Nephron (organoid): Measurements from ENCODE around the gene ZNF723.
"Not testable (repeated sequence)": the region's sequence is repeated elsewhere in the genome, so short reads cannot be mapped to it uniquely, and the experiment has no call there.

Experiments used
- H3K27ac Mint-ChIP-seq, 3 experiments: 2 replicates each; pipeline ENCODE4 v1.8.0; 2020; ENCODE audit warnings: mixed read lengths in 3 of 3, mild to moderate bottlenecking in 2 of 3, moderate library complexity in 1 of 3
- H3K27me3 Mint-ChIP-seq: 2 replicates; pipeline ENCODE4 v1.8.0; 2021; ENCODE audit warnings: low read depth, mild to moderate bottlenecking, moderate library complexity, mixed read lengths
- H3K36me3 Mint-ChIP-seq: 2 replicates; pipeline ENCODE4 v1.8.0; 2020; ENCODE audit warnings: low read depth, mixed read lengths
- H3K4me1 Mint-ChIP-seq: 2 replicates; pipeline ENCODE4 v1.8.0; 2020; ENCODE audit warnings: mixed read lengths
- H3K4me3 Mint-ChIP-seq, 3 experiments: 2 replicates each; pipeline ENCODE4 v1.8.0; 2020; ENCODE audit warnings: mild to moderate bottlenecking in 3 of 3, mixed read lengths in 3 of 3, moderate library complexity in 2 of 3
- H3K9me3 Mint-ChIP-seq: 2 replicates; pipeline ENCODE4 v1.8.0; 2020; ENCODE audit warnings: mixed read lengths
- CTCF ChIP-seq, 3 experiments: fragments of 200-600 bp; sonication (generic); IDR thresholded peaks; one replicate each; pipeline ENCODE4 v1.5.0; 2021; ENCODE audit warnings: antibody characterized with exemption in 3 of 3; ENCODE audit not compliant: unreplicated experiment in 3 of 3

Gene ZNF723

DNA sequence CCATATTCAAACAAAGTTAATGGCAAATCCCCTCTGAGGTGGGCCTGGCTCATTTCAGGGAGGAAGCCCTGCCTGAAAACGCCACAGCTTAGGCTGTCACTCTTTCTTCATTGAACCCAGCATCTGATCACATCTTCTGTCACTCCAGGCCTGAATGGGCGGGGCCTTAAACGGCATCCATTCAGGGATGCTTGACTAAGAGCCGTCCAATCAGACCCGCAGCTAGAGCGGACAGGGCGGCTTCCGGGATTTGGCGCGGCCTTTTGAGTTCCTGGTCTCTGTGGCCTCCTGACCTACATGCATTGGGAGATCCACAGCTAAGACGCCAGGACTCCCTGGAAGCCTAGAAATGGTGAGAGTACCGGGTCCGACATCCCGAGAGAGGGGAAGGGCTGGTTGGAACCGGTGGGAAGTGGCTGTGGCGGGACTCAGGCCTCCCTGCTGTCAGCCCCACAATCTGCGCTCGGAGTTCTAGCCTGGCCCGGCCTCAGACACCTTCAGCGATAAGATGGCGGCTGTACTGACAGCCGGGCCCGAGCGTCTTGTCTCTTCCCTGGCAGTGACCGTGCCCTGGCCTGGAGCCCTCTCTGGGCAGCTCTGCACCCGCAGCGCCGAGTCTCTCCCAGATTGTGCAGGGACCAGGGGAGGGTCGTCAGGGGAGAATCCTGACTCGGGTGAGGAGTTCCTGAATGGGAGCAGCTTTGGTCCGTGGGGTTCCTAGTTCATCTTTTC is at the start of gene ZNF723:
Gene ZNF723, plus strand, starts transcription at position 261 of the 732 bp plus-strand sequence. Its CDS starts 89 bp downstream, at position 350.
- no peak for TF ChIP-seq CTCF (IDR thresholded peaks at IDR 0.05; ENCODE audit: unreplicated experiment in 3 of 3)
- H3K36me3 Mint-ChIP-seq: no peaks in the 10 kb centered on the region
- peaks cover 49% of the 10 kb centered on the region for H3K9me3 Mint-ChIP-seq
- H3K4me3 Mint-ChIP-seq: no peak within 1 kb of the TSS
- no peak within 1 kb of the TSS for H3K27ac Mint-ChIP-seq
- H3K4me1 Mint-ChIP-seq: no peaks in the 10 kb centered on the region
- no peaks in the 10 kb centered on the region for H3K27me3 Mint-ChIP-seq

- no peak within 1 kb of the TSS for H3K27ac Mint-ChIP-seq
These were observed 48.3 kb upstream of the ZNF723 start, which contains the start of gene ZNF99 for GRCh38 chr19:22783651-22784410. TSS of gene ZNF99 (minus strand) at chr19:22784151. CDS start at chr19:22784016, 135 bp downstream.

DNA sequence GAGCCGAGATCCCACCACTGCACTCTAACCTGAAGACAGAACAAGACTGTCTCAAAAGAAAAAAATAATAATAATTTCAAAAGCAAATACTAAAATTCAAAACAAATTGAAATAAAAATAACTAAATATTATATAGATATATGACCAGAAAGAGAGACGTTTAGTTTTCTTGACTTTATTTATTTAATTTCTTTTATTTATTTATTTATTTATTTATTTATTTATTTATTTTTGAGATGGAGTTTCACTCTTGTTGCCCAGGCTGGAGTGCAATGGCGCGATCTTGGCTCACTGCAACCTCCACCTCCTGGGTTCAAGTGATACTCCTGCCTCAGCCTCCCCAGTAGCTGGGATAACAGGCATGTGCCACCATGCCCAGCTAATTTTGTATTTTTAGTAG is 39.2 kb upstream of the ZNF723 start:
- not testable (repeated sequence) for H3K36me3 Mint-ChIP-seq, H3K4me3 Mint-ChIP-seq, H3K27ac Mint-ChIP-seq, H3K27me3 Mint-ChIP-seq, H3K4me1 Mint-ChIP-seq
- H3K9me3 Mint-ChIP-seq: peaks cover 56% of the 10 kb centered on the region

More at GRCh38 chr19:22783651-22784410, 48.3 kb upstream of the ZNF723 start, which contains the start of gene ZNF99:
- no peak for TF ChIP-seq CTCF (IDR thresholded peaks at IDR 0.05; ENCODE audit: unreplicated experiment in 3 of 3)
- H3K9me3 Mint-ChIP-seq: peaks cover 31% of the 10 kb centered on the region
- H3K36me3 Mint-ChIP-seq: peaks cover 8% of the 10 kb centered on the region
- H3K4me3 Mint-ChIP-seq: no peak within 1 kb of the TSS
- no peaks in the 10 kb centered on the region for H3K4me1 Mint-ChIP-seq
- H3K27me3 Mint-ChIP-seq: no peaks in the 10 kb centered on the region

DNA sequence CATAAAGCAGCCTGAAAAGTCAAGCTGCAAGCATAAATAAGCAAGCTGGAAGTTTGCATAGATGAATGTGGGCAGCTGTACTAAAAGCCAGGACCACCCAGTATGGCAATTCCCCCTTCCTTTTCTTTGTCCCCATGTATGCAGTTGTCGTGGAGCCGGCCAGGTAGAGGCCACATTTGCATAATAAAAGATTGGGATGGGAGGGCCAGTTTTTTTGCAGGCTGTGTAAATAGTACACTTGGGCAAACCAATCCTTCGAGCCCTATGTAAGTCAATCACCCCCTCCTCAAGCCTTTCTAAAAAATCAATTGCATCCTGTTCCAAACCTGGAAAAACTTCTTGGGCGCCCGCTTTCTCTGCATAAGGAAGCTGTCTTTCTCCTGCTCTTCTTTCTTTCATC is 35.1 kb upstream of the ZNF723 start:
- TF ChIP-seq CTCF (IDR thresholded peaks at IDR 0.05; ENCODE audit: unreplicated experiment in 3 of 3): no peak
- H3K36me3 Mint-ChIP-seq: peaks cover 7% of the 10 kb centered on the region
- H3K27me3 Mint-ChIP-seq: no peaks in the 10 kb centered on the region
- peaks cover 61% of the 10 kb centered on the region for H3K9me3 Mint-ChIP-seq
- no peaks in the 10 kb centered on the region for H3K4me1 Mint-ChIP-seq
- H3K4me3 Mint-ChIP-seq: no peak overlapping the region
- H3K27ac Mint-ChIP-seq: no peak overlapping the region

GRCh38 chr19:22806418-22806817 is 25.7 kb upstream of the ZNF723 start:
- Mint-ChIP-seq H3K4me3 (no peak overlapping the region), H3K9me3 (peaks cover 29% of the 10 kb centered on the region), H3K27ac (no peak overlapping the region), H3K4me1 (no peaks in the 10 kb centered on the region), H3K27me3 (no peaks in the 10 kb centered on the region), H3K36me3 (no peaks in the 10 kb centered on the region)
- TF ChIP-seq CTCF (IDR thresholded peaks at IDR 0.05; ENCODE audit: unreplicated experiment in 3 of 3): no peak

DNA sequence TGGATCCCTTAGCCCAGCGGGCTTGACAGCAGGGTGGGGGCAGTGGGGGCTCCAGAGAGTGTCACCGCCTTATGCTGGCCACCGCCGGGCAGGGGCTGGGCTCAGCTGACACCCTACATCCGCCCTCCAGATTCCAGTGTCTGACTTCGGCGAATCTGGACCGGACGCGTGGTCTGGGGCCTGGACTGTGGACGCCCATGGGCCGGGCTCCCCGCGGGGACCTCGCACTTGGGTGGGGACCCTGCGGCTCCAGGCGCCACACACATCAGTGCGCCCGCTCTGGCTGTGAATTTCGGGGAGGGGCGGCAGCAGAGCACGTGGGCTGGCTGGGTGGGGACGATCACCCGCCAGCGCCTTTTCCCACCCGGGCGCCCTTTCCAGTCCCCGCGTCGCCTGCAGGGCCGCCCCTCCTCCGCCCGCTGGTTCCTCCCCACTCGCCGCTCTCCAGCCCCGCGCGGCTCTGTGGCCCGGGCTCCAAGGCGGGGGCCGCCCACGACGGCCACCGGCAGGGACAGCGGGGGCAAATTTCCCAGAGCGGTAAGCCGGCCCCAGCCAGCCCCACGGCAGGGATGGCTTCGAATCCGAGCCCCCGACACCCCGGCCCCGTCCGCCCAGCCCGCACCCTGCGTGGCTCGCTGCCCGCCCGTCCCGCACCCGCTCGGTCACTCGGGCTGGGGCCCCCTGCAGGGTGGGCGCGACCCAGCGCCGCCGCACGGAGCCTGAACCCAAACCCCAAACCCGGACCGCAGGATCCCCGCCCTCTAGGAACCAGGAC is 24.8 kb upstream of the ZNF723 start:
- Mint-ChIP-seq H3K27me3 (no peaks in the 10 kb centered on the region), H3K4me1 (no peaks in the 10 kb centered on the region), H3K9me3 (peaks cover 31% of the 10 kb centered on the region), H3K27ac (no peak overlapping the region), H3K4me3 (no peak overlapping the region), H3K36me3 (no peaks in the 10 kb centered on the region)
- no peak for TF ChIP-seq CTCF (IDR thresholded peaks at IDR 0.05; ENCODE audit: unreplicated experiment in 3 of 3)
